Neural progenitor cell (in vitro differentiated cells): ENCODE results near the gene QPCTL. TPM values are rescaled to one million over a fixed set of nuclear protein-coding genes. Genes with fewer than 3 reads are reported as not detected.

Experiments used
- DNase-seq: peaks from one replicate; pipeline ENCODE4 v3.0.0-alpha.2; 2016; ENCODE audit warnings: low spot score
- H2AFZ ChIP-seq: fragments of 200-600 bp; sonication (generic); replicated peaks from 2 replicates; pipeline ENCODE4 v1.6.1; 2016; ENCODE audit warnings: antibody characterized with exemption
- H3F3A ChIP-seq: fragments of 200-600 bp; sonication (generic); 2 replicates; pipeline ENCODE4 v1.6.1; 2016; ENCODE audit warnings: antibody characterized with exemption, low read depth
- H3K27ac ChIP-seq: fragments of 200-600 bp; sonication (generic); 2 replicates; pipeline ENCODE4 v1.5.1; 2016; ENCODE audit warnings: mild to moderate bottlenecking
- H3K27me3 ChIP-seq: fragments of 200-600 bp; sonication (generic); 2 replicates; pipeline ENCODE4 v1.6.1; 2016; ENCODE audit warnings: mild to moderate bottlenecking, moderate library complexity
- H3K36me3 ChIP-seq: fragments of 200-600 bp; sonication (generic); 2 replicates; pipeline ENCODE4 v1.5.1; 2016
- H3K4me1 ChIP-seq: fragments of 200-600 bp; sonication (generic); 2 replicates; pipeline ENCODE4 v1.6.1; 2016; ENCODE audit warnings: mixed run types
- H3K4me2 ChIP-seq: fragments of 200-600 bp; sonication (generic); 2 replicates; pipeline ENCODE4 v1.6.1; 2016
- H3K4me3 ChIP-seq: fragments of 200-600 bp; sonication (generic); 2 replicates; pipeline ENCODE4 v1.5.1; 2016
- H3K79me2 ChIP-seq: fragments of 200-600 bp; sonication (generic); 2 replicates; pipeline ENCODE4 v1.6.1; 2016; ENCODE audit warnings: low read depth
- H3K9ac ChIP-seq: fragments of 200-600 bp; sonication (generic); 2 replicates; pipeline ENCODE4 v1.6.1; 2016
- H3K9me3 ChIP-seq: fragments of 200-600 bp; sonication (generic); 2 replicates; pipeline ENCODE4 v1.5.1; 2016; ENCODE audit warnings: low read depth
- H4K20me1 ChIP-seq: fragments of 200-600 bp; sonication (generic); 2 replicates; pipeline ENCODE4 v1.6.1; 2016; ENCODE audit warnings: low read depth
- H3K27ac Mint-ChIP-seq: 3 replicates; pipeline ENCODE4 v1.8.0; 2021; ENCODE audit warnings: mixed read lengths
- H3K27me3 Mint-ChIP-seq: 2 replicates; pipeline ENCODE4 v1.8.0; 2022; ENCODE audit warnings: low read depth, mild to moderate bottlenecking, inconsistent platforms, moderate library complexity, mixed read lengths; ENCODE audit not compliant: insufficient read depth
- H3K36me3 Mint-ChIP-seq: 3 replicates; pipeline ENCODE4 v1.8.0; 2021; ENCODE audit warnings: mixed read lengths
- H3K4me1 Mint-ChIP-seq: 3 replicates; pipeline ENCODE4 v1.8.0; 2021; ENCODE audit warnings: mixed read lengths
- H3K4me3 Mint-ChIP-seq: 3 replicates; pipeline ENCODE4 v1.8.0; 2021; ENCODE audit warnings: mild to moderate bottlenecking, moderate library complexity, mixed read lengths
- H3K9me3 Mint-ChIP-seq: 3 replicates; pipeline ENCODE4 v1.8.0; 2020; ENCODE audit warnings: mixed read lengths
- CTCF ChIP-seq: fragments of 200-600 bp; sonication (generic); IDR thresholded peaks from 2 replicates; pipeline ENCODE4 v1.5.1; 2017; ENCODE audit warnings: antibody characterized with exemption, mild to moderate bottlenecking
- EZH2 ChIP-seq: fragments of 200-600 bp; sonication (generic); IDR thresholded peaks from 2 replicates; pipeline ENCODE4 v1.6.1; 2017; ENCODE audit warnings: antibody characterized with exemption, mild to moderate bottlenecking, moderate library complexity
- EZH2phosphoT487 ChIP-seq: fragments of 200-600 bp; sonication (generic); IDR thresholded peaks from 2 replicates; pipeline ENCODE4 v1.6.1; 2017; ENCODE audit warnings: antibody characterized with exemption
- total RNA-seq: library from RNA; depleted of rRNA; stranded (reverse); fragments of >200 nt; gene quantifications from 2 replicates; pipeline ENCODE4 v1.2.3, GENCODE V29; 2015; ENCODE audit warnings: low replicate concordance

The QPCTL gene
- total RNA-seq, 1 donor from 2014 or later: 4.5 TPM

GRCh38 chr19:45739498-45740439, 47.3 kb downstream of the QPCTL start:
- Histone ChIP-seq H3K79me2 (no peaks in the 10 kb centered on the region), H3K27ac (no peak overlapping the region), H2AFZ (no peak overlapping the region), H3K4me2 (no peak overlapping the region), H4K20me1 (no peaks in the 10 kb centered on the region), H3K27me3 (no peaks in the 10 kb centered on the region), H3K4me1 (no peaks in the 10 kb centered on the region), H3K9ac (no peak overlapping the region), H3K9me3 (no peaks in the 10 kb centered on the region), H3K4me3 (no peak overlapping the region), H3K36me3 (no peaks in the 10 kb centered on the region), H3F3A (no peaks in the 10 kb centered on the region)
- DNase-seq: no peak
- H3K27ac Mint-ChIP-seq: no peak overlapping the region
- TF ChIP-seq CTCF: no peak
- TF ChIP-seq EZH2: no peak
- TF ChIP-seq EZH2phosphoT487: no peak
- peaks cover 4% of the 10 kb centered on the region for H3K4me1 Mint-ChIP-seq
- H3K4me3 Mint-ChIP-seq: no peak overlapping the region
- H3K27me3 Mint-ChIP-seq: no peaks in the 10 kb centered on the region
- no peaks in the 10 kb centered on the region for H3K36me3 Mint-ChIP-seq
- no peaks in the 10 kb centered on the region for H3K9me3 Mint-ChIP-seq

- Mint-ChIP-seq H3K27ac (no peak overlapping the region), H3K4me1 (peaks cover 3% of the 10 kb centered on the region), H3K9me3 (no peaks in the 10 kb centered on the region), H3K27me3 (no peaks in the 10 kb centered on the region), H3K36me3 (no peaks in the 10 kb centered on the region), H3K4me3 (no peak overlapping the region)
- Histone ChIP-seq H2AFZ (no peak overlapping the region), H3K36me3 (no peaks in the 10 kb centered on the region), H4K20me1 (no peaks in the 10 kb centered on the region), H3F3A (peaks cover 7% of the 10 kb centered on the region), H3K9ac (no peak overlapping the region), H3K4me1 (peaks cover 5% of the 10 kb centered on the region), H3K27me3 (no peaks in the 10 kb centered on the region), H3K27ac (no peak overlapping the region), H3K4me3 (no peak overlapping the region), H3K79me2 (no peaks in the 10 kb centered on the region), H3K9me3 (no peaks in the 10 kb centered on the region), H3K4me2 (no peak overlapping the region)
- no peak for DNase-seq
- TF ChIP-seq EZH2 (no peak), EZH2phosphoT487 (no peak), CTCF (no peak)
Observed at GRCh38 chr19:45742969-45743368, 50.5 kb downstream of the QPCTL start.

- Histone ChIP-seq H3F3A (peaks cover 7% of the 10 kb centered on the region), H3K79me2 (no peaks in the 10 kb centered on the region), H3K4me3 (no peak overlapping the region), H3K27me3 (no peaks in the 10 kb centered on the region), H3K27ac (no peak overlapping the region), H4K20me1 (no peaks in the 10 kb centered on the region), H3K36me3 (no peaks in the 10 kb centered on the region), H2AFZ (peak overlapping the region; percentile 69), H3K4me1 (peaks cover 5% of the 10 kb centered on the region), H3K9ac (no peak overlapping the region), H3K9me3 (no peaks in the 10 kb centered on the region), H3K4me2 (no peak overlapping the region)
- H3K9me3 Mint-ChIP-seq: no peaks in the 10 kb centered on the region
- no peak for TF ChIP-seq CTCF
- TF ChIP-seq EZH2phosphoT487: no peak
- TF ChIP-seq EZH2: no peak
- no peaks in the 10 kb centered on the region for H3K4me1 Mint-ChIP-seq
- H3K36me3 Mint-ChIP-seq: no peaks in the 10 kb centered on the region
- H3K27me3 Mint-ChIP-seq: peaks cover 2% of the 10 kb centered on the region
- no peak overlapping the region for H3K27ac Mint-ChIP-seq
- H3K4me3 Mint-ChIP-seq: no peak overlapping the region
- DNase-seq: no peak
Observed at GRCh38 chr19:45745606-45746005, 53.1 kb downstream of the QPCTL start.
